K562 (cell line): Measurements from ENCODE around the gene ZNF473. TPM values are rescaled to one million over a fixed set of nuclear protein-coding genes. Genes with fewer than 3 reads are reported as not detected.

ENCODE experiments used
- ATAC-seq: fragments of 200-7000 bp; cut with Tn5 transposase; 3 replicates; pipeline ENCODE4 v1.9.1; 2020; ENCODE audit warnings: moderate library complexity
- BruUV-seq: library from RNA; stranded (reverse); fragments of 400-500 nt; replicated peaks from 2 replicates; lab custom pipeline; 2021; lab: Mats Ljungman, UMichigan
- CTCF ChIA-PET: fragments of 300-600 bp; formaldehyde crosslinking; extraction: SDS; loops from one replicate; lab custom pipeline; 2021; ENCODE audit warnings: low intra/inter-chr PET ratio; lab: Yijun Ruan, JAX
- POLR2A ChIA-PET: fragments of 300-600, 350-650 bp; sonication (Branson Sonifier 250); formaldehyde crosslinking; extraction: SDS; loops from one replicate; lab custom pipeline; 2021; ENCODE audit warnings: antibody characterized with exemption, inconsistent platforms; lab: Yijun Ruan, JAX
- DNase-seq, 4 experiments: peaks; one replicate each; pipeline versions ENCODE4 v3.0.0 to v3.0.0-alpha.2; 2011 to 2018; ENCODE audit warnings: low spot score in 3 of 4, mixed read lengths in 3 of 4; ENCODE audit errors: extremely low read depth in 1 of 4
- FAIRE-seq: peaks from 2 replicates; lab custom pipeline; 2011; peaks lifted over from hg19 to GRCh38; lab: Jason Lieb, UNC
- H2AFZ ChIP-seq: 2 replicates; pipeline ENCODE4 v1.6.0; 2011; ENCODE audit warnings: low read depth, low read length, control low read depth, inconsistent platforms
- H3K27ac ChIP-seq: fragments of 200-600 bp; 3 replicates; pipeline ENCODE4 v1.8.0; 2011; ENCODE audit warnings: low read depth, mild to moderate bottlenecking, control low read depth, inconsistent platforms, low read length, moderate library complexity, mixed read lengths; ENCODE audit errors: extremely low read depth
- H3K27me3 ChIP-seq, 2 experiments: fragments of 300-600 bp in 1 of 2; 2 replicates in 1 of 2; 3 replicates in 1 of 2; pipeline versions ENCODE4 v1.6.0 to v1.8.0; 2011; ENCODE audit warnings: inconsistent platforms in 2 of 2, low read length in 2 of 2, mild to moderate bottlenecking in 1 of 2, mixed read lengths in 1 of 2, moderate library complexity in 1 of 2; ENCODE audit not compliant: control insufficient read depth in 2 of 2, insufficient read depth in 2 of 2
- H3K36me3 ChIP-seq: fragments of 300-600 bp; 3 replicates; pipeline ENCODE4 v1.8.0; 2011; ENCODE audit warnings: mild to moderate bottlenecking, low read length, inconsistent platforms; ENCODE audit not compliant: control insufficient read depth, insufficient read depth
- H3K4me1 ChIP-seq, 2 experiments: fragments of 200-600 bp in 1 of 2; replicated peaks in 1 of 2; 2 replicates in 1 of 2; 3 replicates in 1 of 2; pipeline versions ENCODE4 v1.5.1 to v1.8.0; 2011; ENCODE audit warnings: inconsistent platforms in 2 of 2, low read length in 2 of 2, mild to moderate bottlenecking in 1 of 2, mixed read lengths in 1 of 2, moderate library complexity in 1 of 2; ENCODE audit not compliant: control insufficient read depth in 2 of 2, insufficient read depth in 2 of 2
- H3K4me2 ChIP-seq: 2 replicates; pipeline ENCODE4 v1.6.1; 2011; ENCODE audit warnings: low read length, control low read depth, inconsistent platforms, mixed read lengths; ENCODE audit not compliant: insufficient read depth
- H3K4me3 ChIP-seq: fragments of 200-600 bp; sonication (generic), shearing (Covaris generic); 2 replicates; pipeline ENCODE4 v1.5.1; 2016; ENCODE audit warnings: control low read depth, inconsistent platforms
- H3K79me2 ChIP-seq: fragments of 200-600 bp; 3 replicates; pipeline ENCODE4 v1.8.0; 2011; ENCODE audit warnings: low read length, inconsistent platforms; ENCODE audit not compliant: control insufficient read depth, insufficient read depth
- H3K9ac ChIP-seq, 2 experiments: 2 replicates each; pipeline versions ENCODE4 v1.6.0 to v1.6.1; 2011; ENCODE audit warnings: low read depth in 2 of 2, low read length in 2 of 2, control low read depth in 1 of 2, inconsistent platforms in 1 of 2, mild to moderate bottlenecking in 1 of 2, mixed read lengths in 1 of 2; ENCODE audit not compliant: insufficient read depth in 1 of 2
- H3K9me1 ChIP-seq: one replicate; pipeline ENCODE4 v1.6.0; 2011; ENCODE audit warnings: inconsistent platforms, mild to moderate bottlenecking, low read length, moderate library complexity; ENCODE audit not compliant: control insufficient read depth, insufficient read depth
- H3K9me3 ChIP-seq: replicated peaks from 2 replicates; pipeline ENCODE4 v1.5.1; 2011; ENCODE audit warnings: low read depth, low read length, inconsistent platforms; ENCODE audit not compliant: control insufficient read depth, insufficient read depth
- H4K20me1 ChIP-seq: replicated peaks from 2 replicates; pipeline ENCODE4 v1.6.1; 2011; ENCODE audit warnings: low read length, inconsistent platforms, mixed read lengths; ENCODE audit not compliant: control insufficient read depth, insufficient read depth
- BMI1 ChIP-seq: fragments of 150-350 bp; IDR thresholded peaks from 2 replicates; pipeline ENCODE4 v1.6.1; 2014; ENCODE audit warnings: low read length
- ETV5 ChIP-seq: sonication (generic); formaldehyde crosslinking; IDR thresholded peaks from 2 replicates; pipeline ENCODE4 v1.4.0; 2020; ENCODE audit warnings: low read depth, mild to moderate bottlenecking, missing genetic modification reagents
- L3MBTL2 ChIP-seq: fragments of 450-650 bp; IDR thresholded peaks from 2 replicates; pipeline ENCODE4 v1.6.1; 2016; ENCODE audit warnings: mild to moderate bottlenecking, moderate library complexity
- NFE2 ChIP-seq: IDR thresholded peaks from 2 replicates; pipeline ENCODE4 v1.6.1; 2014; ENCODE audit warnings: antibody characterized with exemption, low read depth
- PTBP1 ChIP-seq: fragments of 200-400 bp; formaldehyde crosslinking; IDR thresholded peaks from 2 replicates; pipeline ENCODE4 v1.6.1; 2017; ENCODE audit warnings: low read depth, low read length
- STAT6 ChIP-seq: sonication (generic); formaldehyde crosslinking; IDR thresholded peaks from 2 replicates; pipeline ENCODE4 v1.8.1; 2023; ENCODE audit warnings: mild to moderate bottlenecking, missing genetic modification reagents
- TEAD1 ChIP-seq, 2 experiments: fragments of 450-650 bp in 1 of 2; sonication (generic) in 1 of 2; formaldehyde crosslinking; IDR thresholded peaks; 2 replicates each; pipeline versions ENCODE4 v1.4.0 to v1.8.0; 2020 to 2022; ENCODE audit warnings: mild to moderate bottlenecking in 2 of 2, missing genetic modification reagents in 1 of 2
- ZNF232 ChIP-seq: sonication (generic); formaldehyde crosslinking; IDR thresholded peaks from 2 replicates; pipeline ENCODE4 v1.8.0; 2022; ENCODE audit warnings: mild to moderate bottlenecking, missing genetic modification reagents
- ZNF280A ChIP-seq: fragments of 450-650 bp; IDR thresholded peaks from 2 replicates; pipeline ENCODE4 v1.6.1; 2018; ENCODE audit warnings: mild to moderate bottlenecking, low read depth; ENCODE audit not compliant: partially characterized antibody
- ZNF584 ChIP-seq: fragments of 200-800 bp; sonication (Bioruptor generic); IDR thresholded peaks from 2 replicates; pipeline ENCODE4 v1.6.1; 2016; ENCODE audit warnings: low read depth, mild to moderate bottlenecking, missing genetic modification characterization, missing compliant biosample characterization
- ZNF75A ChIP-seq: fragments of 450-650 bp; formaldehyde crosslinking; IDR thresholded peaks from 2 replicates; pipeline ENCODE4 v1.4.0; 2020; ENCODE audit warnings: mild to moderate bottlenecking
- ZSCAN29 ChIP-seq: fragments of 450-650 bp; IDR thresholded peaks from 2 replicates; pipeline ENCODE4 v1.6.1; 2017
- WGBS: fragments of 100-300 bp; shearing (Covaris generic); methylation state at CpG from one replicate; pipeline ENCODE4 v1.1.6; 2016; ENCODE audit warnings: low coverage, mixed read lengths; ENCODE audit not compliant: insufficient coverage; ENCODE audit errors: missing lambda C conversion rate; 5-methylcytosine and 5-hydroxymethylcytosine counted together
- in situ Hi-C: fragments of 300-500 bp; cut with MboI; formaldehyde crosslinking; loops from 4 replicates; pipeline ENCODE4 v1.15.0; 2018; ENCODE audit warnings: inconsistent platforms, mixed read lengths
- intact Hi-C: fragments of 100-400 bp; cut with micrococcal nuclease; formaldehyde crosslinking; loops from 2 replicates; pipeline ENCODE4 v1.14.2; 2022
- polyA plus RNA-seq, 8 experiments: library from polyadenylated mRNA; depleted of rRNA in 4 of 8; stranded (reverse) in 5 of 8; unstranded in 3 of 8; fragments of >200 nt; fragmentation: Nextera tagmentation in 2 of 8; fragmentation: Illumina TruSeq in 1 of 8; extraction: Ambion mirVana in 2 of 8; extraction: Trizol in 1 of 8; gene quantifications; 2 replicates each; pipeline versions ENCODE4 v1.2.1 to v1.2.3, GENCODE V29; 2011 to 2014; ENCODE audit warnings: inconsistent platforms in 1 of 8, missing spikeins in 1 of 8
- total RNA-seq, 7 experiments: library from RNA; depleted of rRNA in 6 of 7; stranded (reverse); fragments of >200 nt in 6 of 7; fragmentation: Illumina TruSeq in 2 of 7; extraction: Trizol in 2 of 7; gene quantifications; 2 replicates each; pipeline versions ENCODE4 v1.2.1 to v1.2.3, GENCODE V29; 2011 to 2021; ENCODE audit warnings: low replicate concordance in 1 of 7
- TF ChIP-seq, protein P1 (sequence below): fragments of 250-450 bp; sonication (Bioruptor Pico); IDR thresholded peaks from 2 replicates; pipeline ENCODE4 v1.4.0; 2020; ENCODE audit warnings: mild to moderate bottlenecking
- TF ChIP-seq, protein P2 (sequence below): fragments of 450-650 bp; conservative IDR thresholded peaks from 2 replicates; pipeline ENCODE4 v1.6.1; 2016; ENCODE audit warnings: missing genetic modification characterization, low read depth, mild to moderate bottlenecking, missing compliant biosample characterization, moderate library complexity
- TF ChIP-seq, protein P3 (sequence below): fragments of 450-650 bp; formaldehyde crosslinking; IDR thresholded peaks from 2 replicates; pipeline ENCODE4 v1.4.0; 2020; ENCODE audit warnings: mild to moderate bottlenecking, mixed read lengths

The ZNF473 gene
- total and polyA plus RNA-seq, 9 of the 15 experiments (the other 6 are each of a cell fraction or from before 2014, with no cell fraction given), result 8.2 to 34.0 (median 28.5) TPM

DNA sequence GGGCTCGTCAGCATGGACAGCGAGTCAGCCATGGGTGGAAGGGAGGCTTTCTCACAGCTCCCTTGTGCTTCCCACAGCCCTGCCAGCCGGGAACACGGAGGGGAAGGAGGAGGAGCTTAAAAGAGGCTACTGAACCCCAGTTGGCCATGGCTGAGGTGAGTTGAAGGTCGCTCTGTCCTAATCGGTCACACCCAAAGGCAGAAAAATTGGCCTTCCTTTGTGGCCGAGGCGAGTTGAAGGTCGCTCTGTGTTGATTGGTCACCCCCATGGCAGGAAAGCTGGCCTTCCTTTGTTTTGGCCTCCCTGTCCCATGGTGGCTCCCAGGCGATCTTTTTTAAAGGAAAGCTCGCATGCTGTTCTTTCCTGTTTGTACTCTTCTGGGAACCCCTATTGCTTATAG lies 5.1 kb downstream of the ZNF473 start:
- CTCF ChIA-PET, result no interaction called here
- POLR2A ChIA-PET, result interaction anchor here (0.5 to 0.8 kb wide), 3 partner anchors 9 to 20 kb away, joined by 3 read pairs; no protein-coding TSS in a partner anchor
- ATAC-seq (no peak), FAIRE-seq (no peak), DNase-seq (no peak)
- H2AFZ ChIP-seq, result no peak overlapping the region
- no peaks in the 10 kb centered on the region for H3K27me3 ChIP-seq
- H3K4me3 ChIP-seq, result no peak overlapping the region
- H4K20me1 ChIP-seq, result no peaks in the 10 kb centered on the region; the same call in none of the 2 replicates
- no peaks in the 10 kb centered on the region for H3K9me3 ChIP-seq
- peaks cover 92% of the 10 kb centered on the region for H3K79me2 ChIP-seq
- BruUV-seq, result no TSS peak
- H3K27ac ChIP-seq, result no peak overlapping the region; the same call in 2 of the 3 replicates
- 0 out of 4 replicates have a peak overlapping the region, but pooled peaks of 1 of the 2 experiments have one; percentile 33 for H3K9ac ChIP-seq
- H3K4me1 ChIP-seq, result peaks cover 5 to 7% of the 10 kb centered on the region in 2 experiments; a peak in 4 of 5 replicates
- H3K4me2 ChIP-seq, result no peak overlapping the region
- WGBS, result 91% methylated on average over 10 of the region's 11 CpGs
- peaks cover 85% of the 10 kb centered on the region for H3K36me3 ChIP-seq
- in situ Hi-C loops (no loop called here), intact Hi-C loops (no loop called here)
- H3K9me1 ChIP-seq, result no peaks in the 10 kb centered on the region
- TF ChIP-seq ZNF584 (CRISPR knock-in tag), result no peak
- no peak for TF ChIP-seq PTBP1
- no peak for TF ChIP-seq TEAD1 (CRISPR knock-in tag; IDR thresholded peaks at IDR 0.05)
- no peak for TF ChIP-seq ZNF280A
- TF ChIP-seq ZNF75A (CRISPR knock-in tag), result no peak
- TF ChIP-seq, protein P1, sequence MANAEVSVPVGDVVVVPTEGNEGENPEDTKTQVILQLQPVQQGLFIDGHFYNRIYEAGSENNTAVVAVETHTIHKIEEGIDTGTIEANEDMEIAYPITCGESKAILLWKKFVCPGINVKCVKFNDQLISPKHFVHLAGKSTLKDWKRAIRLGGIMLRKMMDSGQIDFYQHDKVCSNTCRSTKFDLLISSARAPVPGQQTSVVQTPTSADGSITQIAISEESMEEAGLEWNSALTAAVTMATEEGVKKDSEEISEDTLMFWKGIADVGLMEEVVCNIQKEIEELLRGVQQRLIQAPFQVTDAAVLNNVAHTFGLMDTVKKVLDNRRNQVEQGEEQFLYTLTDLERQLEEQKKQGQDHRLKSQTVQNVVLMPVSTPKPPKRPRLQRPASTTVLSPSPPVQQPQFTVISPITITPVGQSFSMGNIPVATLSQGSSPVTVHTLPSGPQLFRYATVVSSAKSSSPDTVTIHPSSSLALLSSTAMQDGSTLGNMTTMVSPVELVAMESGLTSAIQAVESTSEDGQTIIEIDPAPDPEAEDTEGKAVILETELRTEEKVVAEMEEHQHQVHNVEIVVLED (CRISPR knock-in tag), result no peak
- no peak for TF ChIP-seq BMI1
- no peak for TF ChIP-seq ETV5 (CRISPR knock-in tag)
- TF ChIP-seq L3MBTL2, result no peak
- TF ChIP-seq NFE2, result no peak
- TF ChIP-seq, protein P2, sequence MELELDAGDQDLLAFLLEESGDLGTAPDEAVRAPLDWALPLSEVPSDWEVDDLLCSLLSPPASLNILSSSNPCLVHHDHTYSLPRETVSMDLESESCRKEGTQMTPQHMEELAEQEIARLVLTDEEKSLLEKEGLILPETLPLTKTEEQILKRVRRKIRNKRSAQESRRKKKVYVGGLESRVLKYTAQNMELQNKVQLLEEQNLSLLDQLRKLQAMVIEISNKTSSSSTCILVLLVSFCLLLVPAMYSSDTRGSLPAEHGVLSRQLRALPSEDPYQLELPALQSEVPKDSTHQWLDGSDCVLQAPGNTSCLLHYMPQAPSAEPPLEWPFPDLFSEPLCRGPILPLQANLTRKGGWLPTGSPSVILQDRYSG (tag), result no peak
- TF ChIP-seq ZNF232 (CRISPR knock-in tag), result no peak
- TF ChIP-seq ZSCAN29, result no peak
- TF ChIP-seq, protein P3, sequence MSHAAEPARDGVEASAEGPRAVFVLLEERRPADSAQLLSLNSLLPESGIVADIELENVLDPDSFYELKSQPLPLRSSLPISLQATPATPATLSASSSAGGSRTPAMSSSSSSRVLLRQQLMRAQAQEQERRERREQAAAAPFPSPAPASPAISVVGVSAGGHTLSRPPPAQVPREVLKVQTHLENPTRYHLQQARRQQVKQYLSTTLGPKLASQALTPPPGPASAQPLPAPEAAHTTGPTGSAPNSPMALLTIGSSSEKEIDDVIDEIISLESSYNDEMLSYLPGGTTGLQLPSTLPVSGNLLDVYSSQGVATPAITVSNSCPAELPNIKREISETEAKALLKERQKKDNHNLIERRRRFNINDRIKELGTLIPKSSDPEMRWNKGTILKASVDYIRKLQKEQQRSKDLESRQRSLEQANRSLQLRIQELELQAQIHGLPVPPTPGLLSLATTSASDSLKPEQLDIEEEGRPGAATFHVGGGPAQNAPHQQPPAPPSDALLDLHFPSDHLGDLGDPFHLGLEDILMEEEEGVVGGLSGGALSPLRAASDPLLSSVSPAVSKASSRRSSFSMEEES (CRISPR knock-in tag), result no peak
- no peak for TF ChIP-seq STAT6 (CRISPR knock-in tag)
